GM12864 (cell line): ENCODE measurements around the gene SLF1.

Source experiments
- DNase-seq: peaks from one replicate; pipeline ENCODE4 v3.0.0-alpha.2; 2011; ENCODE audit warnings: low read depth
- H3K4me3 ChIP-seq: 2 replicates; pipeline ENCODE4 v1.5.1; 2011; ENCODE audit warnings: mild to moderate bottlenecking, low read depth, low read length, control low read depth
- CTCF ChIP-seq: IDR thresholded peaks from 2 replicates; pipeline ENCODE4 v1.5.1; 2011; ENCODE audit warnings: low read depth, mild to moderate bottlenecking, moderate library complexity, low read length, control low read depth, inconsistent platforms; ENCODE audit errors: missing control alignments

SLF1 gene

DNA sequence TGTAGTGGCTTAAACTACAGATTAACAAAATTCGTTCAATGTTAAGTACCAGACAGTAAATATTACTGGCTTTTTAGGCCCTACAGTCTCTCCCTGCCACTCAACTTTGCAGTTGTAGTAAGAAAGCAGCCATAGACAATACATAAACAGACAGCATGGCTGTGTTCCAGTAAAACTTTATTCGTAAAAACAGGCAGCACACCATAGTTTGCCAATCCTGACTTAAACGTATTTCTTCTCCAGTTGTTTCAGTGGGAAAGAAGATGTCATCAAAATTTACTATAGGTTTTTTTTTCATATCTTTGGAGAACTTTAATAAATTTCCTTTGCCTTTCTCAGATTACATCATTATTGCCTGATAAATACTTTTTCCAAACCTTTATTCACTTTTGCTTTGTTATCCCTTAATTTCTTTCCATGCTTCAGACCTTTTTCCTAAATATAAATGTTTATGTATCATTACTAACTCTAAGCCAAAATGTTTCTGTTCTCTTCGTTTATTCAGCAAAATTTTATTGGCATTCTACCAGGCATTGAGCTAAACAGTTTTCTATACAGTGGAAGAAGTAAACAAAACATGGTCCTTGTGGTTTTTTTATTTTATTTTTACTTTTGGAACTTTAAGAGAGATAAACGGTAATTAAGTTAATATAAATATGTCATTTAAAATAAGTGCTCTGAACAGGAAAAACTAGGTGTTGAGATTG, 64.5 kb downstream of the SLF1 start:
- DNase-seq: no peak
- no peak overlapping the region for H3K4me3 ChIP-seq
- no peak for TF ChIP-seq CTCF

GRCh38 chr5:94689908-94690307, 71.4 kb downstream of the SLF1 start:
- no peak overlapping the region for H3K4me3 ChIP-seq
- no peak for TF ChIP-seq CTCF
- DNase-seq: no peak

- no peak for DNase-seq
- no peak for TF ChIP-seq CTCF
- H3K4me3 ChIP-seq: no peak overlapping the region
Observed at GRCh38 chr5:94690778-94691177, 72.3 kb downstream of the SLF1 start.

GRCh38 chr5:94691291-94691690, 72.8 kb downstream of the SLF1 start:
- DNase-seq: no peak
- no peak overlapping the region for H3K4me3 ChIP-seq
- no peak for TF ChIP-seq CTCF

DNA sequence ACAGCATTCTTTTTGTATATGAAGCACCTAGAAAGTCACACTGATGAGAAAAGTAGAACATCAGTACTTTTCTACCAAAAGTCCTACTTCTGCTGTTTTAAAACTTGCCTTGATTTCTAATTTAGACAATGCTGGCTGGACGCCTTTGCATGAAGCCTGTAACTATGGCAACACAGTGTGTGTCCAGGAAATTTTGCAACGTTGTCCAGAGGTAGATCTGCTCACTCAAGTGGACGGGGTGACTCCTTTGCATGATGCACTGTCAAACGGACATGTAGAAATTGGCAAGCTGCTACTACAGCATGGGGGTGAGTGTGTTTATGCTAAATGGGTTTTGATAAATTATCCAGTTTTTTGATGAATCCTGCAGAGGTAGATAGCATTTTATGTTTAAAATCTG, 73.5 kb downstream of the SLF1 start:
- no peak overlapping the region for H3K4me3 ChIP-seq
- no peak for TF ChIP-seq CTCF
- no peak for DNase-seq

DNA sequence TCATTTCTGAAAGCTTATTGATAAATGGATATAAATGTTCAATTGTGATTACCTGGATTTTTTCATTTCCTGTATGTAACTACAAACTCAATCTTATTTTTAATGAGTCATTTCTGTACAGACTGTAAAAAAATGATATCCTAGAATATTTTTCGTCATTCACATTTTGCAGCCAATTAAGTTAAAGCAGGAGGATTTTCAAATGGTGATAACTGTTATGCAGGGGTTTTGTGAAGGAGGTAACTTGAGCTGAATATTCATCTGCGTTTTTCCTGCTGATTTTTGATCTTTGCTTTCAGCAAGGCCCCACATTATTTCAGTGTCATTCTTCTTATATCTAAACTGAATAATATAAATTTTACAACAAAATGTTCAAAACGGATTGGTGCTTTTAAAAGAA, 74.1 kb downstream of the SLF1 start:
- no peak for TF ChIP-seq CTCF
- no peak for DNase-seq

More for the DNA sequence above, 74.1 kb downstream of the SLF1 start:
- H3K4me3 ChIP-seq: no peak overlapping the region
